Brain microvascular endothelial cell (primary cell): ENCODE data around the gene ST3GAL5.

ENCODE experiments used
- DNase-seq: peaks from one replicate; pipeline ENCODE4 v3.0.0-alpha.2; 2020
- H3K27ac ChIP-seq: fragments of 250-450 bp; sonication (Bioruptor Pico); 2 replicates; pipeline ENCODE4 v1.5.1; 2020; ENCODE audit warnings: mild to moderate bottlenecking, moderate library complexity
- H3K27me3 ChIP-seq: fragments of 250-450 bp; sonication (Bioruptor Pico); replicated peaks from 2 replicates; pipeline ENCODE4 v1.5.1; 2020; ENCODE audit warnings: mild to moderate bottlenecking
- H3K36me3 ChIP-seq: fragments of 250-450 bp; sonication (Bioruptor Pico); replicated peaks from 2 replicates; pipeline ENCODE4 v1.5.1; 2020; ENCODE audit warnings: mild to moderate bottlenecking
- H3K4me3 ChIP-seq: 2 replicates; pipeline ENCODE4 v1.5.1; 2011; ENCODE audit warnings: low read depth, mild to moderate bottlenecking, control low read depth, low read length, moderate library complexity
- in situ Hi-C: cut with HindIII; loops from 2 replicates; pipeline ENCODE4 v1.10.0; 2017; ENCODE audit warnings: low sequenced_read_pairs, low pct_ligation_motif_present
- TF ChIP-seq, protein P1 (sequence below): IDR thresholded peaks from 2 replicates; pipeline ENCODE4 v1.5.1; 2011; ENCODE audit warnings: low read depth, mild to moderate bottlenecking, moderate library complexity, low read length, control low read depth, inconsistent platforms; ENCODE audit errors: missing control alignments

Gene ST3GAL5

GRCh38 chr2:85802354-85803103, 86.3 kb downstream of the ST3GAL5 start:
- TF ChIP-seq, protein P1, sequence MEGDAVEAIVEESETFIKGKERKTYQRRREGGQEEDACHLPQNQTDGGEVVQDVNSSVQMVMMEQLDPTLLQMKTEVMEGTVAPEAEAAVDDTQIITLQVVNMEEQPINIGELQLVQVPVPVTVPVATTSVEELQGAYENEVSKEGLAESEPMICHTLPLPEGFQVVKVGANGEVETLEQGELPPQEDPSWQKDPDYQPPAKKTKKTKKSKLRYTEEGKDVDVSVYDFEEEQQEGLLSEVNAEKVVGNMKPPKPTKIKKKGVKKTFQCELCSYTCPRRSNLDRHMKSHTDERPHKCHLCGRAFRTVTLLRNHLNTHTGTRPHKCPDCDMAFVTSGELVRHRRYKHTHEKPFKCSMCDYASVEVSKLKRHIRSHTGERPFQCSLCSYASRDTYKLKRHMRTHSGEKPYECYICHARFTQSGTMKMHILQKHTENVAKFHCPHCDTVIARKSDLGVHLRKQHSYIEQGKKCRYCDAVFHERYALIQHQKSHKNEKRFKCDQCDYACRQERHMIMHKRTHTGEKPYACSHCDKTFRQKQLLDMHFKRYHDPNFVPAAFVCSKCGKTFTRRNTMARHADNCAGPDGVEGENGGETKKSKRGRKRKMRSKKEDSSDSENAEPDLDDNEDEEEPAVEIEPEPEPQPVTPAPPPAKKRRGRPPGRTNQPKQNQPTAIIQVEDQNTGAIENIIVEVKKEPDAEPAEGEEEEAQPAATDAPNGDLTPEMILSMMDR = no peak
- no peak overlapping the region for H3K27ac ChIP-seq
- no peaks in the 10 kb centered on the region for H3K27me3 ChIP-seq
- DNase-seq = no peak
- in situ Hi-C loops = loop anchor here (25.0 kb wide), 1 partner anchor 90 kb away; no protein-coding TSS in a partner anchor
- no peak overlapping the region for H3K4me3 ChIP-seq
- H3K36me3 ChIP-seq = no peaks in the 10 kb centered on the region

- in situ Hi-C loops = loop anchor here (25.0 kb wide), 1 partner anchor 90 kb away; no protein-coding TSS in a partner anchor
- Histone ChIP-seq H3K27me3 (no peaks in the 10 kb centered on the region), H3K4me3 (no peak overlapping the region), H3K27ac (no peak overlapping the region), H3K36me3 (no peaks in the 10 kb centered on the region)
- DNase-seq = no peak
- TF ChIP-seq, protein P1 = no peak
Observed at GRCh38 chr2:85801871-85802270, 86.9 kb downstream of the ST3GAL5 start.

GRCh38 chr2:85800586-85800985, 88.2 kb downstream of the ST3GAL5 start:
- Histone ChIP-seq H3K4me3 (no peak overlapping the region), H3K36me3 (no peaks in the 10 kb centered on the region), H3K27me3 (no peaks in the 10 kb centered on the region), H3K27ac (no peak overlapping the region)
- TF ChIP-seq, protein P1 = no peak
- in situ Hi-C loops = loop anchor here (25.0 kb wide), 1 partner anchor 88 kb away; no protein-coding TSS in a partner anchor
- DNase-seq = no peak

GRCh38 chr2:85799215-85799956, 89.4 kb downstream of the ST3GAL5 start:
- in situ Hi-C loops = no loop called here
- Histone ChIP-seq H3K4me3 (no peak overlapping the region), H3K36me3 (no peaks in the 10 kb centered on the region), H3K27me3 (no peaks in the 10 kb centered on the region), H3K27ac (no peak overlapping the region)
- TF ChIP-seq, protein P1 = no peak
- DNase-seq = no peak

DNA sequence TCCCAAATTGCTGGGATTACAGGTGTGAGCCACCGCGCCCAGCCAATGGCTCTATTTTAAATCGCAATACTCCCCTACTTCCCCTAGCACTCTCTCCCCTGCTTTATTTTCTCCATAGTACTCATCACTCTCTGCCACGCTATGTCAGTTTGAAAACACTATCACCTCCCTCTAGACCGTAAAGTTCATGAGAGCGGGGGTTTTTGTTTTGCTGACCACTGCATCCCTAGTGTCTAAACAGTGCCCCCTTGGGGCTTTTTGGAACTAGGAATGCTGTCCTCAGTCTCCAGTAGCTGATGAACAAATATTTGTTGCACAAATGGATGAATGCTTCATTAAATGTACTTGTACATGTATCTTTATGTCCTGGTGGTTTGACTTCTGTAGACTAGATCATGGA, 90.9 kb downstream of the ST3GAL5 start:
- in situ Hi-C loops = no loop called here
- H3K27me3 ChIP-seq = no peaks in the 10 kb centered on the region
- no peak overlapping the region for H3K27ac ChIP-seq
- TF ChIP-seq, protein P1 = peak; percentile 73
- no peak overlapping the region for H3K4me3 ChIP-seq
- H3K36me3 ChIP-seq = no peaks in the 10 kb centered on the region
- peak; percentile 20 for DNase-seq
